Activated T-cell treated with anti-CD3 and anti-CD28 coated beads, Interleukin-2, amount 50 U/mL, for 1 hour (primary cell): ENCODE measurements around the gene ASXL3.

Experiments
- DNase-seq: peaks from one replicate; pipeline ENCODE4 v3.0.0-alpha.2; 2020

The ASXL3 gene

DNA sequence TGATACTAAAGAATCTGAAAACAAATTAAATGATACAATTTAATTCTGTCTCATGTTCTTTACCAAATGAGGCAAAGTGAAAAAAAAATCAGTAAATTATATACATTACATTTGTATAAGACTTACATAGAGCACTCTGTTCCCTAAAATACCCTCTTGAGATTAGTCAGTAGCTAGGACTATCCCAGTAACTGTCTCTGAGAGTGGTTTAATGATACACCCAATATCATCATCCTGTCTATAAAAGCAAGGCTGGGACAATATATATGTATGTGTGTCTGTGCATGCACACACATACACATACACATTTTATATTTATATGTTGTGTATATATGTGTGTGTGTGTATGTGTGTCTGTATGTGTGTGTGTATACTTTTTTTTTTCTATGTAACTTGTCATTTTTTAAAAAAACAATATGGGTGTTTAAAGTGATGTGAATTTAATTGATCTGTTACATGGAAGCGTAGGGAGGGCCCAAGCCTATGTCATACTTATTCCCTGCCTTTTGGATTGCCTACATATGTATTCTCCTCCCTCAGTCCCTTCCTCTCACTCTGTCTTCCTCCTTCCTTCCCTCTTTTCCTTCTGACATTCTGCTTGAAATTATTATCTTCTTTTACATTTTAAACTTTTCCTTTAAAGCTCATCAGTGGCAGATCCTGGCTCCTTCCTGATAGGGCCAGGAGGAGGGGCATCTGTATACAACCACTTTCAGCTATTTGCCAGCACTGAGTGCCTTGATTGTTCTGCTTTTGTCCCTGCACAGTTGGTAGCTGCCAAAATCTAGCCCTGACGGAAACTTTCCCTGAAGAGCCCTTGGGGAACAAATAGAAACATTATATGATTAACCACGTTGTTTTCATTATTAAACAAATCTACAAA, 6.8 kb downstream of the ASXL3 start:
- DNase-seq: no peak

DNA sequence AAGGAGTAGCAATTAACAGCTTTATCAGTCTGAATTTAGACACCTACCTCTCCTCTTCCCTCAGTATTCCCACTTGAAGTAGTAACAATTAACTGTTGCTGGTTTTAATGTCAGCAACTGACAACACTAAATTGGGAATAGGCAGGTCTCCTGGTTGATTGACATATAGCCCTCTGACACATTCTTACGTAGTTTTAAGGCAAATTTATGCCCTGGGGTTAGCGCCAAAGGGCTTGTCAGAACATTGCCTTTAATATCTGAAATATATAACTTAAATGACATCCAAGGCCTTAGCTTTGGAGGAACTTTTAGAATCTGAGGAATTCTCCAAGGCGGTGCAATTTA, 7.4 kb downstream of the ASXL3 start:
- no peak for DNase-seq

DNA sequence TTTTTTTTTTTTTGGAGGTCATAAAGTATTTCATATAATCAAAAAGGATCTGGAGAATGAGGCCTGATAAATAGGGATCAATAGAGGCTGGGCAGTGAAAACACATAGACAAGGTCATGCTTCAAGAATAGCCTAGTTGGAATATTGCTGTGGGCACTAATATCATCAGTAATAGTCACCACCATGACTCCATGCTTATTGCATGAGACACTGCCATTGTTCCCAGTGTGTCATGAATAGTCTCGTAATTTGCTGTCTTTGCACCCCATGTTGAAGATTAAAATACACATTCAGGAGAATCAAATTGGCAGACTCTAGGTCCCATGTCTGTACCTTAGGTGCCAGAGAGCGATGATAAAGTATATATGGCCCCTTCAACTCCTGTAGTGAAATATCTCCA, 10.3 kb downstream of the ASXL3 start:
- DNase-seq: no peak

DNA sequence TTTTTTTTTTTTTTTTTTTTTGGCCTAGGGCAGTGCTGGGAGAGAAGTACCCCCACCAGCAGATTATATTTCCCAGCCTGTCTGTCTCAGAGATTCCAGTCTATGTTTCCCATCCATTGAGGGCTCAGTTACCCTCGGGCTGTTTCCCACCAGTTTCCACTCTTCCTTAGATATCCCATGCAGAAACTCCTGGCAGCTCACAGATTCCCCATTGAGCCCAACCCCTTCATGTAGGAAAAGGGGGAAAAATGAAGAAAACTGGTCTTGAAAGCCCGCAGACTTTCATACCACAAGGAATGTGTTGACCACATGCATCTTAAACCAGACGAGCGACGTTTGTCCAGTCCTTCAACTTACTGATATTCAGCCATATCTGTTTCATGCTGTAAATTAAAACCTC, 15.2 kb downstream of the ASXL3 start:
- no peak for DNase-seq

DNA sequence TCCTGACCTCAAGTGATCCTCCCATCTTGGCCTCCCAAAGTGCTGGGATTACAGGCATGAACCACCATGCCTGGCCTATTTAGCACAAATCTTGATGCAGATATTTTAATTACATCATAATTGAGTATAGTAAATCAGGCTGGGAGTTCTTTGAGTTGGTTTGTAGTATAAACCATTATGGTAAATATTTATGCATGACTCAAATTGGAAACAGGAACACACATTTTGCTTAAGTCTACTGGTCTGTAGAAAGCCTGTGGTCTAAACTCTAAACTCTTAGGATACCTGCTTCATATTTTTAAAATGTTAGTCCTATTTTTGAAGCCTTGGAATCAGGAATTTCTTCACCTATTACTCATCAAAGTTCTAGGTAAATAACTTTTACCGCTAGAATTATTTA, 16.8 kb downstream of the ASXL3 start:
- no peak for DNase-seq

DNA sequence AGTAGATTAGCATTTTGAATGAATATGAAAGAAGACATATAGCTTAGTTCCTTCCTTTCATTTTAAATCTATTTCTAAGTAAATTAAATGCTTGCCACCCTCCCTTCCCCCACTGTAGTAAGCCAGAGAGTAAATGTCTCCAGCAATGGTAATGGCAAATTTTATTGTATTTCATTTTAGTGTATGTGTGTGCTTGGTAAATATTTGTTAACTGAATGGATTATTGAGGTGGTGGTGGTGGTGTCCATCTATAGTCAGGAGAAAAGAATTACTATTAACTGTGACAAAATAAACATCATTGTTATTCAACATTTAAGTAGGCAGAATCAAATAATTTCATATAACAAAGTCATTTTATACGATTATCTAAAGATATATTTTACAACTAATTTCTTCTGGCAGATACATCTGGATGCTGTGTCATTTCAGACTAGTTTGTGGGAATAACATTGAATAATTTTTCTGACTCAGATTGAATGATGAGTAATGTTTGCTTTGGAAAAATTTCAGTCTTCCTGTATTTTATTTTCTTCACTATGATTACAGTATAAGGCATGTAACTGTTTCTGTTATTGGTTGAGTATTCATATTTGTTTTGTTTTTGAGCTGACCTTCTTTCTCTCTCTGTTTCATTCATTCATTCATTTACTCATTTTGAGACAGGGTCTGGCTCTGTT, 18.3 kb downstream of the ASXL3 start:
- DNase-seq: no peak

DNA sequence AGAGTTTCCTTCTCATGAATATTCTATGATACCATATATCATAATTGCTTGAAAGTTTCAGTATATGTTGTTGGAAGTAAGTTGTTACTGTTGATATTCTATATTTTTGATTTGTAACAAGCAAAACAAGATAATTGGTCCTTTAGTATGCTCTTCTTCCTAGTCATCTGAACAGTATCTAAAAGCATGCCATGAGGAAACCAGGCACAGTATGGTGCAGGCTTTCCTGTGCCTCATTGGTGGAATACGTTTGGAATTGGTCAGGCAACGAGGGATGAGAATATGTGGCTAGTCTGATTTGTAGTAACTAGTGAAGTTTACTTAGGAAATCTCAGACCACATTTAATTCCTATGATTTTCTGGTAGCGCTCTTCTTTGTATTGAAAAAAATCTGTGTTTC, 22.8 kb downstream of the ASXL3 start:
- DNase-seq: no peak

DNA sequence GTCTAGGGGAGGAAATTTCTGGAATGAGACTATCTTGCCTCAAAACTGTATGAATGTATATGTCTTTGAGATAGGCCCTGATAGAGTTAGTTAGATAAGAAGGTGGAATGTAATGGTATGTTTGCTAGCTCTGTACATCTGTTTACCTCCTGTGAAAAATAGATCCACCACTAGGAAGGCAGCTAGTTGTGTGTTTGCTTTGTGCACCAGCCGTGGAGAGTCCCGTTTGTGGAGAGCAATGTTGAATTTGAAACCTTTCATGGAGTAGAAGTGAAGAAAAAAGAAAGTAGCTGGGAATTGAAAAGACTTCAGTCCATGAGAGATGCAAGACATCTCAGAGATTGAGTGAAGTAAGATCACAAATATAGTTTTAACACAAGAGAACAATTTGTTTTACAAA, 25.4 kb downstream of the ASXL3 start:
- no peak for DNase-seq

DNA sequence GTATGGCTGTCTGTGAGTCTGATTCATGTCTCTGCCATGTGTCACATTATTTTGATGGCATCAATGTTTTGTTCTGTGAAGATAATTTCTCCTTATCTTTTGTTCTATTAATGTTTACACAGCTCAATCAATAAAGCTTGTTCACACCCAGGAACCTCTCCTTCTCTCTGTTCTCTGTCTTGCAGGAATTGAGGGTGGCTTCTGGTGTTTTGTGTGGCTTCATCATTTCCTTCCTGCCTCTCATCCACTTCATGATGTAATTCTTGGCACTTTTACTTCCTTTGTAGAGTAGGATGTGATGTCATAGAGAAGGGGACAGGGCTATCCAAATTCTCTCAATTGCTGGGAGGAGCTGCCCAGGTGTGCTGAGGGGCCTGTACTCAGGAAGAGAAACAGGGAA, 27.2 kb downstream of the ASXL3 start:
- no peak for DNase-seq

DNA sequence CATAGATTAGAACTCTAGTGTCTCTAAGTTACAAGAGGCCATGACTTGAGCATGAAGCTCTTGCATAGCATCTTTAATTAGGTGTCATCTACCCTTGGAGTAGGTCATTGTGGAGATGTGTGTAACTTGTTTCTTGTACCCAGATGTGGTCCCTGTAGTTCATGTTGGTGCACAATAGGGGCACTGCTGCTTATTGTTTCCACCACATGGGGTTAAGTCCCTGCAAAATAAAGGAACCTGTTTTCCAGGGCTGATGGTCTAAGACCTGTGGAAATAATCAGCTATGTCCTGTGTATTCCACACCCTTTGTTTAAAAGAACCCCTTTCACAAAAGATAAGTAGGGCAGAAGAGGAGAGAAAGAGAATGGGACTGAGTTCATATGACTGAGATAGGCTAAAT, 28.6 kb downstream of the ASXL3 start:
- DNase-seq: no peak

DNA sequence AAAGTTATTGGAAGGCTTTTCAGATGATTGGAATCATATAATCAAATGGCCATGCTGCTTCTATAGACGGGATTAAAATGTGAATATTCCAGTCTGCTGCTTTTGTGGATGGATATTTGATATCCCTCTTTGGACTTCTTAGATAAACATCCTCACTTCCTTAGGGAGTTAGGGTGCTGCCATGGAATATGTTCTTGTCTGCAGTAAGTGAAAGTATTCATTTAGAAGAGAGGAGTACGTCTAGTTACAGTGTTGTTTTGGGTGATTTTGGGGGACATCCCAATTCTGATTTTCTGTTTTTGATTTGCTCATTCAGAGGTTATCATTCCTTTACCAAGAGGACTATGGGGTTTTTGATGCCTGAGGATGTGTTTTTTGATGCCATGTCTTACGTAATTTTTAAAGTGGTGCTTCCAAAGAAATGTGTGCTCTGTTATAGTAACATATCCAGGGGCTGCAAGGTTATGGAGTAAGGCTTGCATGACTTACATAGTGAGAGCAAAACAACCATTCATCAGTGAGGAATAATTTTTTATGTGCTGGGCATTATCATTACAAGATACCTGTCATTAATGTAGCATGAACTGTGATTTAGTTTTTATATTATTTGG, 33.6 kb downstream of the ASXL3 start:
- no peak for DNase-seq

DNA sequence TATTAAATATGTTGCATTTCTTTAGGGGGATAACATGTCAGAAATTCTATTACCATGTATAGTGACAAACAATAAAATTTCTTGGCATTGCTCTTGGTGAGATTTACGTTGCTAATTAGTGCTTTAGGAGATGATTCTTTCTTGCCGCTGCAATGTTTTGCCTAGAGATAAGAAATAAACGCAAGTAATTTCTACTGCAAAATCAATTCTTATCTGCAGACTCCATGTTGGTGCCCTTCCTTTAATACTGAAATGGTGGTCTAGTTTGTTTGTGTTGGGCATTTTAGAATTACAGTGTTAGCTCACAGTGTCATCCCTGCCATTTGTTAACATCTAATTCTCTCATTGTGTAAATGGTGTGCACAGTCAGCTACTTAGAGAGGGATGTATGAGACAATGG, 34.6 kb downstream of the ASXL3 start:
- no peak for DNase-seq

DNA sequence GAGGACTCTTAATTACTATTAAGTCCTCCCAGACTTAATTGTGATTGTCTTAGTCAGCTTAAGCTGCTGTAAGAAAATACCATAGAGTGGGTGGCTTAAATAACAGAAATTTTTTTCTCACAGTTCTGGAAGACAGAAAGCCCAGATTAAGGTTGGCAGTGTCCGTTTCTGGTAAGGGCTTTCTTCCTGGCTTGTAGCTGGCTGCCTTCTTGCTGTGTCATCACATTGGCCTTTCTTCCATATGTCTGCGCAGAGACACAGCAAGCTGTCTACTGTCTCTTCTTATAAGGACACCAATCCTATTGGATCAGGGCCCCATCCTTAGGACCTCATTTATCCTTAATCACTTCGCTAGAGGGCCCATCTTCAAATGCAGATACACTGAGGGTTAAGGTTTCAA, 38.5 kb downstream of the ASXL3 start:
- no peak for DNase-seq

DNA sequence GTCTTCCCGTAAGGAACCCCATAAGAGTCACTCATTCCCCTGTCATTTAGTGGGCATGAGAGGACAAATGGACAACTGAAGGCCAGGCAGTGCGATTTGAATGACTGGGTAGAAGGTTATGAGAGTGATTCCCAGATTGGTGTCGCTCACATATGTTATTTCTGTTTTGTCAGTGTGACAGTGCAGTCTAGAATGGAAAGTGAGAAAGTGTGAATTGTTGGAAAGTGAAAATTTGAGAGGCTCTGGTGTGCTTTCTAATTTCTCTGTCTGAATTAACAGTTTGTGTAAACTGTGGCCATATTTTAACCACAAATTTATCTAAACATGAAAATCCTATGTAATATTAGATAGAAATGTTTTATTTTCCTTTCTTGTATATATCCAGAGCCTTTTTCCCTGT, 49.1 kb downstream of the ASXL3 start:
- no peak for DNase-seq

DNA sequence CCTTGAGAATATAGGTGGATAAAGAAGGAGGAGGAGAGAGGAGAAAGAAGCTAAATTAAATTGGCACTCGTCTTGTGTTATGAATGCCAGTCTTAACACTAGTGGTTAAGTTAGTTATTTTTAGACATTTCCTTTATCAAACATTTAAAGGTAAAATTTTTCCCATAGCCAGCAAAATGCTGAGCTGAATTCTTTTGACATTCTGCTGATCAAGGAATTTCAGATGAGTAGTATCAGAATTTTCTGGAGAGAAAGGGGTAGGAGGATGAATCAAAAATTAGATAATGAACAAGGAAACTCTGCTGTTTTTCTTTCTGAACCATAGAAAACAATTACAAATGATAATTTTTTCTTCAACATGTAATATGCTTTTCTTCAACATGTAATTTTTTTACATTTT, 52.5 kb downstream of the ASXL3 start:
- DNase-seq: no peak

DNA sequence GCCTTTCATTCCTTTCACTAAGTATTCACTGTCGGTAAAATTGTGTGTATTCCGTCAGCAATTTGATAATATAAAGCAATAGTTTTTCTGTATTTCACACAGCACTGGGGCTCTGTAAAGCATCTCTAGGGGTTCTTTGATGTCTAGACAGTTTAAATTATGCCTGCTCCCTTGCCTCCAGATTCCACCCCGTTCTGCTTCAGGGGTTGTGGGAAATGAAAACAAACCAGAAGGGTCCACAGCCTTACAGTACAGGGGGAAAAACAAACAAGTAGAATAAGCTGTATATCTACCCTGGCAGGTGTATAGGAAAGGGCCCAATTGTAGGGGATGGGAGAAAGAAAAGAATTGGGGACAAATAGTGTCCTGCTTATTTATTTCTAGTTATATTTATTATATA, 63.1 kb downstream of the ASXL3 start:
- DNase-seq: no peak

DNA sequence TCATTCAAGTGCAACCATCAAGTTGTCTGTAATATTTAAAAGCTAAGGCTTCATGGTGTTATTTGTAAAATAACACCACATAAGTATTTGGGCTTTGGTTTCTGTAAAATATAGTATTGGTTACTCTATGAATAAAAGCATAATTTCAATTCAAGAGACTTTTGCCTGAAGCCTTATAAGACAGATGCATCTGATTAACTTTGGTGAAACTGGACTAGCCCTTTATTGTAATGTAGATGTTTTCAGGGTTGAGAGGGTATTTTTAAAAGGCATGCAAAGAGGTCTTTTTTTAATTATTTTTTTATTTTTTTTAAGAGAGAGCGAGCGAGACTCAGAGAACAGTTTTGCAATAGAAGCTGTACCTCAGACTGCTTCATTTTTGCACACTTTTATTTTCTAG, 66.5 kb downstream of the ASXL3 start:
- no peak for DNase-seq

DNA sequence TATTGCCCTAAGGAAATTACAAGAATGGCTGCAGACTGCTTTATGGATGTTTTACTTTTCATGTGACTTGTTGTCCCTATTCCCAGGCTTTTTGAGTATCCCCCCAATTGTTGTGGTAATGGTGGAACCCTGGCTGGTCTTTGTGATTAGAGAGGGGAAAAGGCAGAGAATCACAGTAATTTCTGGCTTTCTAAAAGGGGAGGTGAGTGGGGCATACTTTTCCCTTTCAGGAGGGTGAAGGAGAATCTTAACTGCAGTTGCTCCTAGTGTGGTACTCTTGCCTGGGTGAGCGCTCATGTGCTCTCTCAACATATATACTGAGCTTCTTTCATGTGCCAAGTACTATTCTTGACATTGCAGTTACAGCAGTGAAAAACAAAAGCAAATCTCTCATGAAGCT, 69.3 kb downstream of the ASXL3 start:
- no peak for DNase-seq

DNA sequence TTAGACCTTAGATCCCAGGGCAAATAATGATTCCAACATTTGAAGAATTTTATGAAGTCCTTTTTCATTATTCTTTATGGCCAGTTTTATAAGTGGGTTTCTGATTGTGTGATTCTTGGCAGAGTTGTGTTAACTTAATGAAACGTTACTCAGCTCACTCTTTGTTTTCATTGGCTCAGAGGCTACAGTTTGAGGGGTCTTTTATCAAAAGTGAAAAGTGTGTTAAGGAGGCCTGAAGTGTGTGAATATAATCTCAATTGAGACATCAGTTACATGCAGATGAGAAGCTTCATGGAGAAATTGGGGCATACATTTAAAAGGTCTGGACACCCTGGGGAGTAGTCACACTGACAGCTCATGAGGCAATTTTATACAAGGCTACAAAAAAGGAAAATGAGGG, 74.6 kb downstream of the ASXL3 start:
- no peak for DNase-seq

DNA sequence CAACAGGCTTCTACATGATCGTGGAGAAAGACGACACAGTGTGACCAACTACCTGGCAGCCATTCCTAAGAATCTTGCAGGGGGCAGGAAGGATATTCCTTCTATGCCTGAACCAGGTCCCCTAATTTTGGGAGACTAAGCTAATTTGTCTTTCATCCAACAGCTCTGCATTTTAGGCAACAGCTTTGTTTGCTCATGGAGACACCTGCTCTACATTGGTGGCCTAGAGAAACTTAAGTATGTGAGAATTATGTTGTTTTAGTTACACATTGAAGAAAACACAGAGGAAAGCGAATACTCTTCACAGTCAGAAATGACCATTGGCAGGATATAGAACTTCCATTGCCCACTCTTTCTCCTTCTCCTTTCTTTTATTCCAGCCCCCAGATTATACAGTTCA, 75.2 kb downstream of the ASXL3 start:
- no peak for DNase-seq

DNA sequence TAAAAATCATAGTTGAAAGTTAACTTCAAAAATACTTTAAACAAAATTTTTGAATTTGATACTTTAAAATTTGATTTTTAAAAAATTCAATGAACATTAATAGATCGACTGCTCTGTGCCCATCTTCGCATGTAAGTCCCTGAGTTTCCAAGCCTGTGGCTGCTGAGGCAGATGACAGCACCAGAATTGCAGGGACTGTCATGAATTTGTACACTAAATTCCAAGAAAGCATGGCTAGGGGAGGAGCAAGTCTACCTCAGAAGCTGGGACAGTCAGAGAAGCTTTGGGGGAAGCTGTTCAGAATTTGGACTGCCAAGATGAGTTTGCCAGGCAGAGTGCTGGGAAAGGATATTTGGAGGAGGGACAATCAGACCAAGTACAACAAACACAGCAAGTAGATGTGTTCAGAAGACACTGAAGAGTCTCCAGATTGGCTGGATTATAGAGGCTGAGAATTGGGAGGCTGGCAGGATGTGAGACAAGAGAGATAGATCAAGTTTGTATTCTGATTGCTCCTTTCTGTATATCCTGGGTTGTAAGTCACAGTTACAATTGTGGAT, 79.0 kb downstream of the ASXL3 start:
- DNase-seq: no peak

DNA sequence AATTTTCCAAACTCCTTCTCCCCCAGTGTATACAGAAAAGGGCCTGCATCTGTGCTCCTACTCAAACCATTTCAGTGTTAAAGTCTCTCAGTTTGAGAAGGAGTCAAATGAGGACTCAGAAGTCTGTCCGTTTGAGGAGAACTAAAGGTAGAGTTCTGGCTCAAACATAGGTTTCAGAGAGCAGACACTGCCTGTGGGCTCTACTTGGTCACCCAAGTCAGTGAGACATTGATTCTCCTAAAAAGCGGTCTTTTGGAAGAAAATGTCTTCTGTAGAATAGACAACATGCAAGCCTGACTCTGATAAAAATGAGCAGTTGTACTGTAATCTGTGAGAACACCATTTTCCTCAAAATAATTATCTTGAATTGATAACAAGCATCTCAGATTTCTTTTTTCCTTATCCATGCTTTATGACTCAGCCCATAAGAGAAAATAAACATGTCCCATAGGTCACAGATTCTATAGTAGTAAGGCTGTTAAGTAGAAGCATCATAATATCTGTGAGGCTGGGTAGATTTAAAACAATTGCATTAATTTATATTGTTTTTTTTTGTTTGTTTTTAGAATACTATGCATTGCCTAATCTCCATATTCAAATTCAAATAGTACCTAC, 82.8 kb downstream of the ASXL3 start:
- no peak for DNase-seq

DNA sequence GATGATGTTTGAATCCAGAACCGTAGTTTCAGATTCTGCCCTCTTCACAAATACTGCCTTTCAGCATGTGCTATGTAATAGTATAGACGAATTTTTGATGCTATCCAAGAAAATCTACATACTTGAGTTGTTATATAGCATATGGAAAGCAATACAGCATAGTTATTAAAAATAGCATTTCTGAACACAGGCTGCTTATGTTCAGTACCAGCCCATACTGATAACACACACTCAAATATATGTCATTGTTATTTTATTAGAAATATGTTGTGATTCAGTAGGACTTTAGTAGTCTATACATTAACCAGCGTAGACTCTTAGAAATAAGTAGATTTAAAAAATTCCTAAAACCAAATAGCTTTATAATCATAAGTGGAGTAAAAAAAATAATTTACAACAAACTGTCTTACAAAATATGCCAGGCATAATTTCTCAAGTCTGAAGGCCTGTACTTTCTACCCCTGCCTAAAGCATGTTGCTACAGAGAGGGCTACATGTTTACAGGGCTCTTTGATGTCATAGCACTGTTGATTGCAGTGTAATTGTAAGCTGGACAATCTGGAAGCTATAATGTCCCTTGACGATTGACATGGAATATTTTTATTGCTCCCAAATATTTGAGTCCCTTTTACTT, 86.3 kb downstream of the ASXL3 start:
- DNase-seq: no peak
